Panc1 (cell line): ENCODE results near the gene MCOLN1.

Experiments
- CTCF ChIP-seq: fragments of 450-650 bp; IDR thresholded peaks from 2 replicates; pipeline ENCODE4 v1.5.1; 2017; ENCODE audit warnings: mild to moderate bottlenecking
- POLR2AphosphoS5 ChIP-seq: IDR thresholded peaks from 2 replicates; pipeline ENCODE4 v1.6.1; 2012; ENCODE audit warnings: mild to moderate bottlenecking, low read depth, low read length, moderate library complexity
- SIN3A ChIP-seq: IDR thresholded peaks from 2 replicates; pipeline ENCODE4 v1.6.1; 2012; ENCODE audit warnings: low read depth, mild to moderate bottlenecking, low read length, moderate library complexity, borderline replicate concordance; ENCODE audit not compliant: insufficient read depth

GRCh38 chr19:7554565-7554964 is 32.1 kb downstream of the MCOLN1 start:
- TF ChIP-seq CTCF = no peak
- no peak for TF ChIP-seq POLR2AphosphoS5
- TF ChIP-seq SIN3A = no peak
